Nephron (organoid): ENCODE measurements around the gene TPGS1.

ENCODE experiments used
- H3K27ac Mint-ChIP-seq, 3 experiments: 2 replicates each; pipeline ENCODE4 v1.8.0; 2020; ENCODE audit warnings: mixed read lengths in 3 of 3, mild to moderate bottlenecking in 2 of 3, moderate library complexity in 1 of 3
- H3K27me3 Mint-ChIP-seq: 2 replicates; pipeline ENCODE4 v1.8.0; 2021; ENCODE audit warnings: low read depth, mild to moderate bottlenecking, moderate library complexity, mixed read lengths
- H3K36me3 Mint-ChIP-seq: 2 replicates; pipeline ENCODE4 v1.8.0; 2020; ENCODE audit warnings: low read depth, mixed read lengths
- H3K4me1 Mint-ChIP-seq: 2 replicates; pipeline ENCODE4 v1.8.0; 2020; ENCODE audit warnings: mixed read lengths
- H3K4me3 Mint-ChIP-seq, 3 experiments: 2 replicates each; pipeline ENCODE4 v1.8.0; 2020; ENCODE audit warnings: mild to moderate bottlenecking in 3 of 3, mixed read lengths in 3 of 3, moderate library complexity in 2 of 3
- H3K9me3 Mint-ChIP-seq: 2 replicates; pipeline ENCODE4 v1.8.0; 2020; ENCODE audit warnings: mixed read lengths
- CTCF ChIP-seq, 3 experiments: fragments of 200-600 bp; sonication (generic); IDR thresholded peaks; one replicate each; pipeline ENCODE4 v1.5.0; 2021; ENCODE audit warnings: antibody characterized with exemption in 3 of 3; ENCODE audit not compliant: unreplicated experiment in 3 of 3

The TPGS1 gene

DNA sequence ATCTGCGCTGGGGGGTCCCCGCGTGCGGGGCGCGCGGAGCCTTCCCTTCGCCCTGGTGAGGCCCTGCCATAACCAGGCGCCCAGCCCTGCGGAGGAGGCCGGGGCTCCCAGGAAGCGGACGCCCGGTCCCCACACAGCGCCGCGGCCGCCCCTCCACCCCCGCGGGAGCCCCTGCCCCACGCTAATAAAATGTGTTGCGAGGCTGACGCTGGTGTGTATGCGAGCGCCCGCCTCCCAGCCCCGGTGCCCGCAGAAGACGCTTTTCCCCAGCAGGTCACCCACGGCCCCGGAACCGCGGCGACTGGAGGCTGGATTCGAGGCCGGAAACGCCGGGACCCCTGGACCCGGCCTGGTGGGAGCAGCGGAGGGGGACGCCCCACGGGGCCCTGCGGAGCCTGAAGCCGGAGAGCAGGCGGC lies 12.2 kb downstream of the TPGS1 start:
- Mint-ChIP-seq H3K27me3 (no peaks in the 10 kb centered on the region), H3K9me3 (no peaks in the 10 kb centered on the region), H3K36me3 (peaks cover 8% of the 10 kb centered on the region), H3K4me3 (no peak overlapping the region), H3K27ac (no peak overlapping the region), H3K4me1 (peaks cover 18% of the 10 kb centered on the region)
- no peak for TF ChIP-seq CTCF (IDR thresholded peaks at IDR 0.05; ENCODE audit: unreplicated experiment in 3 of 3)

- no peak for TF ChIP-seq CTCF (IDR thresholded peaks at IDR 0.05; ENCODE audit: unreplicated experiment in 3 of 3)
- Mint-ChIP-seq H3K27me3 (no peaks in the 10 kb centered on the region), H3K27ac (peak overlapping the region in 2 of 3 experiments; percentile 27 to 57)
These were observed 15.4 kb downstream of the TPGS1 start for GRCh38 chr19:522726-523125.

DNA sequence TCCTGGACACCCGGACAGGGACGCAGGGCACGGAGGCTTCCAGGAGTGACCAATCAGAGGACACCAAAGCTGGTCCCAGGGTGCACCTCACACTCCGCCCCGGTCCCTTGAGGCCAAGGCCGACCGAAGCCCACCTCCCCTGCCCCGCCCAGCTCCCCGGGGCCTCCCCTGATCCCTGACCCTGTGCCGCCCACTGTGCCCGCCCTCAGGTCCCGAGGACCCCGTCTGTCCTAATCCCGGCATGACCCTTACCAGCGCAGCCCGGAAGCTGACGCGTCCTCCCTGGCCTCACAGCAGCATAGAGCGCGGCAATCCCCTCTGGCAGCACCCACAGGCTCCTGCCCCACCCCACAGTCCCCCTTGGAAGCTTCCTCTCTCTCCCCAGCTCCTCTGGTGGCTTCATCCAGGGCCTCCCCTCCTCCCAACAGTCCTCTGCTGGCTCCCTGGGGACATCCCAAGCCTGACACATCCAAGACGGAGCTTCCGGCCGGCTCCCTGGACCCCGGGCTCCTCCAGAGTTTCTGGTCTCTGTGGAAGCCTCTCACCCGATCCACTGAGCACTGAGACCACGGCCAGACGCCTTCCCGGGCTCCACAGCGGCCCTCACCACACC lies 16.9 kb downstream of the TPGS1 start:
- Mint-ChIP-seq H3K4me1 (peaks cover 14% of the 10 kb centered on the region), H3K27ac (peak overlapping the region in 1 of 3 experiments; percentile 42), H3K9me3 (no peaks in the 10 kb centered on the region), H3K36me3 (peaks cover 8% of the 10 kb centered on the region), H3K4me3 (peak overlapping the region in 1 of 3 experiments; percentile 25), H3K27me3 (no peaks in the 10 kb centered on the region)
- TF ChIP-seq CTCF (IDR thresholded peaks at IDR 0.05; ENCODE audit: unreplicated experiment in 3 of 3): no peak

More at GRCh38 chr19:522726-523125, 15.4 kb downstream of the TPGS1 start:
- peaks cover 9% of the 10 kb centered on the region for H3K4me1 Mint-ChIP-seq
- H3K36me3 Mint-ChIP-seq: peaks cover 8% of the 10 kb centered on the region
- H3K4me3 Mint-ChIP-seq: peak overlapping the region in 1 of 3 experiments; percentile 53
- H3K9me3 Mint-ChIP-seq: no peaks in the 10 kb centered on the region

DNA sequence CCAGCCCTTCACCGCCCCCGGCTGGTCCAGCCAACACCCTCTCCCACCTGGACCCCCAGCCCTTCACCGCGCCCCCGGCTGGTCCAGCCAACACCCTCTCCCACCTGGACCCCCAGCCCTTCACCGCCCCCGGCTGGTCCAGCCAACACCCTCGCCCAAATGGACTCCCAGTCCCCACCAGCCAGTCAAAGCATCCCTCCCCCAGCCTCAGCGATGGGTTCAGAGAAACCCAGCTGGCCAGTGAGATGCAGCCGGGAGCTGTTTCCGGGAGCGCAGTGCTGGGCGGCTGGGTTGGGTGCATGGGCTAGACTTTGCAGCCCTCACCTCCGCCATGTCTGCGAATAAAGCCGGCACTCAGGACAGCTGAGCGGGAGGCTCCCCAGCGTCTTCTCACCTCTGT lies 17.7 kb downstream of the TPGS1 start:
- Mint-ChIP-seq H3K9me3 (no peaks in the 10 kb centered on the region), H3K27ac (peak overlapping the region; percentile 85 to 86 (median 86)), H3K36me3 (peaks cover 8% of the 10 kb centered on the region), H3K4me1 (peaks cover 14% of the 10 kb centered on the region), H3K4me3 (peak overlapping the region in 1 of 3 experiments; percentile 7), H3K27me3 (no peaks in the 10 kb centered on the region)
- TF ChIP-seq CTCF (IDR thresholded peaks at IDR 0.05; ENCODE audit: unreplicated experiment in 3 of 3): no peak

GRCh38 chr19:525857-526419 lies 18.6 kb downstream of the TPGS1 start:
- H3K27ac Mint-ChIP-seq: peak overlapping the region; percentile 85 to 86 (median 86)
- no peaks in the 10 kb centered on the region for H3K9me3 Mint-ChIP-seq
- H3K4me1 Mint-ChIP-seq: peaks cover 12% of the 10 kb centered on the region
- H3K4me3 Mint-ChIP-seq: no peak overlapping the region
- H3K27me3 Mint-ChIP-seq: no peaks in the 10 kb centered on the region
- H3K36me3 Mint-ChIP-seq: peaks cover 5% of the 10 kb centered on the region
- TF ChIP-seq CTCF (IDR thresholded peaks at IDR 0.05; ENCODE audit: unreplicated experiment in 3 of 3): no peak
